NCI-H1436 (cell line): Measurements from ENCODE around the gene TMEM233.

Experiments used
- DNase-seq: peaks from one replicate; lab custom pipeline; 2025; lab: John Stamatoyannopoulos, UW

TMEM233 gene

GRCh38 chr12:119681728-119682638 is 88.4 kb downstream of the TMEM233 start:
- DNase-seq = no peak

GRCh38 chr12:119682639-119683252 is 89.2 kb downstream of the TMEM233 start:
- DNase-seq = no peak

GRCh38 chr12:119683413-119683812 is 89.8 kb downstream of the TMEM233 start:
- DNase-seq = no peak

- DNase-seq = no peak
These were observed 90.2 kb downstream of the TMEM233 start for GRCh38 chr12:119683816-119684215.

DNA sequence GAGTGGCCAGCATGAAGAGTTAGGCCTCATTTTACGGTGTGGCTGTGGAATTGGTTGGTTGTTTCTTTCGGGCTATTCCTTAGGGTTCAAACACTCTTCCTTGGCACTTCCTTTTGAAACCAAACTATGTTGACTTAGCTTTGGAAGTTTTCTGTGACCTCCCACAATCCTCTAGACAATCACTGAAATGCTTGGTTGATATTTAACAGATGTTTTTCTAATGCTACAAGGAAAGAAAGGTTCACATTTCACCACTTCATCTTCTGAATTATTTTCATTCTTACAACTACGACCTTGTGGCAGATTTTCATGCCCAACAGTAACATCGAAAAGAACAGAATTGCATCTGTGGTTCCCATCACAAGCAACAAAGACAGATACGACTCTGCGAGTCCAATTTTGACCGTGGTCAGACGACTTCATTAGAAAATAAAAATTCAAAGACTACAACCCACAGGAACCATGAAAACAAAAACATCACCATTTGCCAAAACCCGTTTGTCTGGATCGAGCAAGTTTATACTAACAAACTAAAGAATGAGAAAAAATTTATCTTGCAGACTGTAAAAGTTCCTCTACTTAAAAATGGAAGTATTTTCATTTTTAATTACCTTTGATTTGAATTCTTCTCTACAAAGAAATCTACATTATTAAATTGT is 91.3 kb downstream of the TMEM233 start:
- no peak for DNase-seq

DNA sequence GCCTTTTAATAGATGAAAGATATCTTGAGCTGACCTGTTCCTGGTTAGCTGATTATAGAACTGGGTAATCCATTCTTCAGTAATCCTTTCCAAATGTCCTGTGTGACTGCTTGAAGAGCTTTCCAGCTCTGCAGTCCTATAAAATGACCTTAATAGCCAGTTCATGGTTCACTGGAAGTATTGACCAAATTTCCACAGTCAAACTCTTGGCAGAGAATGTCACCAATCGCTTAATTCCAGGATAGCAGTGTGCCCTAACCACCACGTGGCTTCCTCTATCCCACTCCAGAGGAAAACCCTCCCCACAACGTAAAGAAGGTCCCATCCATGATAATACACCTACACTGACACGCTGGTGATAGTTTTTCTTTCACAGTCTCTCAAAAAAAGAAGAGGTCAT is 91.8 kb downstream of the TMEM233 start:
- DNase-seq = no peak

- no peak for DNase-seq
These were observed 92.8 kb downstream of the TMEM233 start for GRCh38 chr12:119686355-119686754.

DNA sequence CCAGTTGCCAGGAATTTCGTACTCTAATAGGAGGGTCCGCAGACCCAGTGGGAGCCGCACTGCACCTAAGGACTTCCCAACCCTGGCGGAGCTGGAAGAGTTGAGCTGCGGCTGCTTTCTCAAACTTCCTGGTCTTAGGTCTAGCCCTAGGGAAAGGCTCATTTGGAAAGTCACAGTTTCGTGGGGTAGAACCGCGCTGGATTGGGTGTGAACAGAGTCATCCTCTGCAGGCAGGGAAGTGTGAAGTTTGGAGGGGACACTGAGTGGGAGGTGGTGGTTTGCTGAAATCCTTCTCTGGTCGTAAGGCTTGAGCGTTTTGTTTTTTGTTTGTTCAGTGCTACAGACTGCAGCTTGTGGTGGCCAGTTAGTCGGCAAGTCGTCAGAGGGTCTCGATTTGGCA is 93.2 kb downstream of the TMEM233 start:
- DNase-seq = no peak

DNA sequence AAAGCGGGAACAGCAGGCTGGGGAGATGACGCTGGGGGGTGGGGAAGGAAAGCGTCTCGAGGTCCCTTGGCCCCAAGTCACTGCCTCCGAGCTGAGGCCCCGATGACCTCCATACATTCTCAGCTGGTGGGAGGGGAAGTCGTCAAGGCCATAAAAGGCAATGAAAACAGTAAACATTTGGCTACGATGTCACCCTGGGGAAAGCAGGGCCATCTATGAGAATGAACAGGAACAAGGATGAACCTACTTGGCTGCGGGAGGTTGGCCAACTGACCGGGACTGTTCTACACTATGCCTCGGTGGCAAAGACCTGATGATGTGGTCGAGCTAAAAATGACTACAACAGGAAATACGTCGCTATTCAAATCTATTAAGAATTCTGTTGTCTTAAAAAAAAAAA is 93.8 kb downstream of the TMEM233 start:
- DNase-seq = no peak

DNA sequence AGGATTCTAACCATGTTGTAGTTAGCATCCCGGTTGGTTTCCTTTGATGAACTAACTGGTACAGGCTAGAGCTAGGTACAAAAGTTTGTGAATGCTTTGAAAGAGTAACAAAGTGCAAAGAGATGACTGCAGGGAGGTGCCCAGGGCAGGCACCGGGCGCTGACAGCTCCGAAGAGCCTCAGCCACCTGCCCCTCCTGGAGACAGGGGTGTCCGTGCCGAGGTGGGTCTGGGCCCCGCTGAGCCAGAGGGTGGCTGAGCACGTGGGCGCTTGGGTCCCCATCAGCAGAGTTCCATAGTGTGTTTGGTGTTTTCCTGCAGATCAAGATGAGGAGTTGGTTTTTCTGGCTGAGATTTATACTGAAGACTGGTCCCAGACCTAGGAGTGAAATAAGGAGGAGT is 94.3 kb downstream of the TMEM233 start:
- DNase-seq = no peak

- DNase-seq = no peak
These were observed 96.4 kb downstream of the TMEM233 start for GRCh38 chr12:119689935-119690500.

DNA sequence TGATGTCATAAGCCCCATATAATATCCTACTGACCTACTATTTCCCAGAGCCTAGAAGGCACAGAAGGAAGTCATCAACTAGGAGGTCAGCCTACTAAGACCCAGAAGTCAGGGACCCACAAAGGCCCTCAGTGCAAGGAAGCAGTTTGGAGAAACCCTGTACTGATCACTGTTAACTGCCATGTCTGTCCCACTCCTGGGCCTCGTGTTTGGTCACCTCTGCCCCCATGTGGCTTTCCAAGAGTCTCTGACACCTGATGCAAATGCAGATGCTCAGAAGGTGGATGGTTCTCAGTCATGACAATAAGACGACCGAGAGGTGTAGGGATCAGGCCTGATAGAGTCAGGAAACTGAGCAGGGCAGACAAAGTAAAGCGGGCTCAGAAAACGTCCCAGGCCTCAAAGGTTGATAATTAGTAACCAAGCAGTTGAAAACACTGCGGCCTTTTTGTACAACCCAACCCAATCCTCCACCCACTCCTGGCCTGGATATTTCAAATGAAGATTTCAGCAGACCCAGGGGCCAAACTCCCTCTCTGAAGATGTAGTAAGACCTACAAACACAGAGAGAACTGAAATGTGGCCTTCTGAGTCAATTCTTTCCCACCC is 97.7 kb downstream of the TMEM233 start:
- no peak for DNase-seq

DNA sequence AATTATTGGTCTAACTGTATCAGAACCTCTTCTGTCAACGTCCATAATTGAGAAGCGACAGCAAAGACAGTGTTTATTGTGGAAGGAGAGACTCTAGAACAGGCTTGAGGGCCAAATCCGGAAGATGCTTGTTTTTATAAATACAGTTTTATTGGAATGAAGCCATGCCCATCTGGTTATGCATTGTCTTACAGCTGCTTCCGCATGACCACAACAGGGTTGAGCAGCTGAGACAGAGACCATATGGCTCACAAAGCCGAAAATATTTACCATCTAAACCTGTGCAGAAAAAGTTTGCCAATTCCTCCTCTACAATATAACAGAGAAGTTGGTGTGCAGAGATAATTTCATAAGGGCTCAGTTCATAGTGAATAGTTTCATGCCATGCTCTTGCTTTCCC is 98.8 kb downstream of the TMEM233 start:
- DNase-seq = no peak
